GM11168 (cell line): ENCODE data around the gene FCHSD2.
"Not testable (repeated sequence)": the region's sequence is repeated elsewhere in the genome, so short reads cannot be mapped to it uniquely, and the experiment has no call there.

Source experiments
- in situ Hi-C: fragments of 300-500 bp; cut with MboI; formaldehyde crosslinking; loops from one replicate; pipeline ENCODE4 v1.12.0; 2022; ENCODE audit warnings: low sequenced_read_pairs; ENCODE audit not compliant: unreplicated experiment

The FCHSD2 gene

GRCh38 chr11:73074319-73074718, 67.8 kb downstream of the FCHSD2 start:
- in situ Hi-C loops: no loop called here

GRCh38 chr11:73072935-73073481, 69.1 kb downstream of the FCHSD2 start:
- in situ Hi-C loops: no loop called here

DNA sequence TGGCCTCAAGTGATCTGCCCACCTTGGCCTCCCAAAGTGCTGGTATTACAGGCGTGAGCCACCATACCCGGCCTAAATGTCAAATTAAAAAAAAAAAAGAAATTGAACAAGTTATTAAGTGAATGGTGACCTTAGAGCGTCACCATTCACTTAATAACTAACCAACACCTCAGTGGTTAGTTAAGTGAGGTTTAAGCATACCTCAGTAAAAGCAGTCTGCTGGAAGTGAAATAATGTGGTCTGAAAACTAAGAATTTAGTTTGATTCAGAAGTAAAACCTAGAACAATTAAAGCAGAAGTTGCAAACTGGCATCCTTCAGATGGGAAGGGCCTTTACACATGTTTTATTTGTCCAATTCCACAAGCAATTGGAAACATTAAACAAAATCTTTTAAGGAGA, 71.5 kb downstream of the FCHSD2 start:
- in situ Hi-C loops: no loop called here

DNA sequence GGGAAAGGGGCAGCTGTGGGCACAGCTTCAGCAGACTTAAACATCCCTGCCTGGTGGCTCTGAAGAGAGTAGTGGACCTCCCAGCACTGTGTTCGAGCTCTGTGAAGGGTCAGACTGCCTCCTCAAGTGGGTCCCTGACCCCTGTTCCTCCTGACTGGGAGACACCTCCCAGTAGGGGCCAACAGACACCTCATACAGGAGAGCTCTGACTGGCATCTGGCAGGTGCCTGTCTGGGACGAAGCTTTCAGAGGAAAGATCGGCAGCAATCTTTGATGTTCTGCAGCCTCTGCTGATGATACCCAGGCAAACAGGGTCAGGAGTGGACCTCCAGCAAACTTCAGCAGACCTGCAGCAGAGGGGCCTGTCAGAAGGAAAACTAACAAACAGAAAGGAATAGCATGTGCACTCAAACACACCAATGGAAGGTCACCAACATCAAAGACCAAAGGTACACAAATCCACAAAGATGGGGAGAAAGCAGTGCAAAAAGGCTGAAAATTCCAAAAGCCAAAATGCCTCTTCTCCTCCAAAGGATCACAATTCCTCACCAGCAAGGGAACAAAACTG, 80.2 kb downstream of the FCHSD2 start:
- in situ Hi-C loops: not testable (repeated sequence)

DNA sequence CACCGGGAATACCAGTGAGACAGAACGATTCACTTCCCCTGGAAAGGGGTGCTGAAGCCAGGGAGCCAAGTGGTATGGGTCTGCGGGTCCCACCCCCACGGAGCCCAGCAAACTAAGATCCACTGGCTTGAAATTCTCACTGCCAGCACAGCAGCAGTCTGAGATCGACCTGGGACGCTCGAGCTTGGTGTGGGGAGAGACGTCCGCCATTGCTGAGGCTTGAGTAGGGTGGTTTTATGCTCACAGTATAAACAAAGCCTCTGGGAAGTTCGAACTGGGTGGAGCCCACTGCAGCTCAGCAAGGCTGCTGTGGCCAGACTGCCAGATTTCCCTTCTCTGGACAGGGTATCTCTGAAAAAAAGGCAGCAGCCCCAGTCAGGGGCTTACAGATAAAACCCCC, 80.7 kb downstream of the FCHSD2 start:
- in situ Hi-C loops: not testable (repeated sequence)

GRCh38 chr11:73059915-73060314, 82.2 kb downstream of the FCHSD2 start:
- in situ Hi-C loops: no loop called here

DNA sequence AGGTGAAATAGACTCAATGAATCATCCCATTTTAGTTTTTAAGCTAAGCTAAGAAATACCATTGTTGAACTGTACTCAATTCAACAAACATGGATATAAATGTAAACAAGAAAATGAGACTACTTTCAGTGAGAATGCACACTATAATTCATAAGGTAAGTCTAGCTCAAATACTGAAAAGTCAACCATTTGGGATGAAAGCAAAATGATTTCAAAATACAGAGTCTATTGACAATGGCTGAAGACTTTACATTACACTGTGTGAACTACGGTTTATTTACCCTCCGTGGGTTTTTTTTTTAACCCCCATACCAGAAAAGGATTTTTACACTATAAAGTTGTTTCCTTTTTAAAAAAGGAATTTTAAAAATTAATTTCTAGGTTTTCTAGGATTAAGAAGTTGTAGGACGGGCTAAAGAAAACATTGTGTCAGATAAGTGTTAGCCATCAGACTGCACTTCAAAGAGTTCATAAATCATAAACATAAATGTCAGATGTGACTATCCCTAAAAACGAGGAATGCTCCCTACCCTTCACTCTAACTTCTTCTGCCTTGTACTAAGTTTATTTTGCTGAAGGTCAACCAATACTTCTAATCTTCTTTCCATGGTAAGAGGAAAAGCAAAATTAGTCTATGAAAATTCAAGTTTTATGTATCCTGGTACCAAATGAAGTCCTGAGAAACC, 83.0 kb downstream of the FCHSD2 start:
- in situ Hi-C loops: no loop called here

GRCh38 chr11:73055655-73056354, 86.3 kb downstream of the FCHSD2 start:
- in situ Hi-C loops: no loop called here

DNA sequence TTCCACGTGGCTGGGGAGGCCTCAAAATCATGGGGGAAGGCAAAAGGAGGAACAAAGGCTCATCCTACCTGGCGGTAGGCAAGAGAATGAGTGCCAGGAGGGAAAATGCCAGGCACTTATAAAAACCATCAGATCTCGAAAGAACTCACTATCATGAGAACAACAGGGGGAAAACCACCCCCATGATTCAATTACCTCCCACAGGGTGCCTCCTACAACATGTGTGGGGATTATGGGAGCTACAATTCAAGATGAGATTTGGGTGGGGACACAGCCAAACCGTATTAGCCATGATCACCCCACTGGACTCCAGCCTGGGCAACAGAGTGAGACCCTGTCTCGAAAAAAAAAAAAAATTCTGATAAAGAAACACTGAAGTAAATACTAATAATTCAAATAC, 87.1 kb downstream of the FCHSD2 start:
- in situ Hi-C loops: no loop called here

- in situ Hi-C loops: no loop called here
Observed at GRCh38 chr11:73053964-73054363, 88.2 kb downstream of the FCHSD2 start.

- in situ Hi-C loops: no loop called here
Observed at GRCh38 chr11:73048446-73048845, 93.7 kb downstream of the FCHSD2 start.

DNA sequence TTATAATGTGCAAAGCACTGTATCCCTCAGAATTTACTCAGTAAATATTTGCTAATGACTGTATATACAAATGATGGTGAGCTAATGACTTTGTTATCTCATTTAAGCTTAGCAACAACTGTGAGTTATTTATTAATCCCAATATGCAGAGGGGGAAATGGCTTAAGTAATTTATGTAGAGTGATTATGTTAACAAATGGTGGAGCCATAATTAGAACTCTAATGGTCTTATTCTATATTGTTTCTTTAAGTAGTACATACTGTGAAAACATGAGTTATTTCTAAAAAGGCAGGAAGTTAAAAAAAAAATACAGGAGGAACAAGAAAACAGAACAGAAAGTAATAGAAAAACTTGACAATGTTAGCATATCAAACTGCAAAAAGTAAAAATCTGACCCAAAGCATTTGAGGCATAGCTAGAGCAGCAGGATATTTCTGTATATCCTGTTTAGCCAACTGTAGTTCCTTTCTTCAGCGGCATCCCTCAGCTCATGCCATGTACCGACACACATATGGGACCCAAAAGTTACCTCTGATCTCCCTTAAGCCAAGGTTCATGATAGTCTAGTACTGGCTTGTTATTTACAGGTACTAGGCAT, 94.2 kb downstream of the FCHSD2 start:
- in situ Hi-C loops: no loop called here

DNA sequence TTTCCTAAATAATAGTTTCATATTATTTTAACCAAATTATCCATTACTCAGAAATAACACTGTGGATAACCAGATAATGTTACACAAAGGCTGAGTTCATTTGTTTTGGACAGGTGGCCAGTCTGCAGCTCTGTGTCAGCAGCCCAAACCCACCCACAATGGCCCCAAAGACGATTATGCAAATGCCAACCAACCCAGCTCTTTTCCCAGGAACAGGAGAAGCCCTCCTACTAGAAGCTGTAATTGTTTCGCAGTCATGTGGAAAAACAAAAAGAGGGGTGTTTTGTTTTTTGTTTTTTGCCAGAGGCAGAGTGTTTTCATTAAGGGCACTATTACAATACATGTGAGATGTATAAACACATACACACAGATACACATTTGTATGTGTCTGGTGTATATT, 102.1 kb downstream of the FCHSD2 start:
- in situ Hi-C loops: no loop called here

- in situ Hi-C loops: no loop called here
Observed at GRCh38 chr11:73034777-73035176, 107.3 kb downstream of the FCHSD2 start.

DNA sequence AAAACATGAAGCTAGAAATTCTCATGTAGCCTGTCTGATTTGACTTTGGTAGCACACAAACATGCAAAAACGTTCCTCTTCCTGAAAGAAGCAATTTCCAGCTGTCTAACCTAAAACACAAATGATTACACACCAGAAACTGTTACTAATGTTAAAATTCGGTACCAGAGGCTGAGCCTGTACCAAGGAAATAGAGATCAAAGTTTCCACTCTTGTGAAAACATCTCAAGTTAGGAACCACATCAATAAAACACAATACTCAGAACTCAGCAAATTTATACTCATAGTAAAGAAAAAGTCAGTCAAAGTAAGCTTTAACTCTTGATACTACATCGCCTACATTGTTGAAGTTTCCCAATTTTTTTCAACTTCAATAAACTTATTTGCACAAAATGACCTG, 107.8 kb downstream of the FCHSD2 start:
- in situ Hi-C loops: no loop called here

DNA sequence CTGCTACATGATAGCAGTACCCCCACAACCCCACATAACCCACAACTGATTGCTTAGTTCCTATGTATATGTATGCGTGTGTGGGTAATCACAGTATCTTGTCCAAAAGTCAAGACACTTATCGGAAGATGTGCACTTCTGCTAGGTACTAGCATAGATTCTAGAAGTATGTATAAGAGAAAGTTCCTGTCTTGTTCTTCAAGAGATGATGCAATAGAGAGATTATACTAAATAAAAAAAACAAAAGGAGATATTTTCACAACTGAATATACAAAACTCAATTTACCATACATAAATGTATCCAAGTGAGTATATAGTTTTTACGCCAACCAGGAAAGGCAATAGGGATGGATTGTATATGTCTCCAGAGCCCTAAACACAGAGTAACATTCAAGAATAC, 112.0 kb downstream of the FCHSD2 start:
- in situ Hi-C loops: no loop called here

- in situ Hi-C loops: no loop called here
Observed at GRCh38 chr11:73029403-73029802, 112.7 kb downstream of the FCHSD2 start.

DNA sequence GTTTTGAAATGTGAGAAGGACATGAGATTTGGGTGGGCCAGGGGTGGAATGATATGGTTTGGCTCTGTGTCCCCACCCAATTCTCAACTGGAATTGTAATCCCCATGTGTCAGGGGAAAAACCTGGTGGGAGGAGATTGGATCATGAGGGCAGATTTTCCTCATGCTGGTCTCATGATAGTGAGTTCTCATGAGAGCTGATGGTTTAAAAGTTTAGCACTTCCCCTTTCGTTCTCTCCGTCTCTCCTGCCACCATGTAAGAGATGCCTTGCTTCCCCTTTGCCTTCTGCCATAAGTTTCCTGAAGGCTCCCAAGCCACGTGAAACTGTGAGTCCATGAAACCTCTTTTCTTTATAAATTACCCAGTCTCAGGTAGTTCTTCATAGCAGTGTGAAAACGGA, 113.5 kb downstream of the FCHSD2 start:
- in situ Hi-C loops: no loop called here

GRCh38 chr11:73027840-73028239, 114.3 kb downstream of the FCHSD2 start:
- in situ Hi-C loops: not testable (repeated sequence)

DNA sequence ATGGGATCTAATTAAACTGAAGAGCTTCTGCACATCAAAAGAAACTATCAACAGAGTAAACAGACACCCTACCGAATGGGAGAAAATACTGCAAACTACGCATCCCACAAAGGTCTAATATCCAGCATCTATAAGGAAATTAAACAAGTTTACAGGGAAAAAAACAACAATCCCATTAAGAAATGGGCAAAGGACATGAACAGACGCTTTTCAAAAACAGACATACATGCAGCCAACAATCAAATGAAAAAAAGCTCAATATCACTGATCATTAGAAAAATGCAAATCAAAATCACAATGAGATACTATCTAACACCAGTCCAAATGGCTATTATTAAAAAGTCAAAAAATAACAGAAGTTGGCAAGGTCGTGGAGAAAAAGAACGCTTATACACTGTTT, 117.5 kb downstream of the FCHSD2 start:
- in situ Hi-C loops: no loop called here

- in situ Hi-C loops: no loop called here
Observed at GRCh38 chr11:73019996-73020395, 122.1 kb downstream of the FCHSD2 start.
